PC-9 (cell line): ENCODE data around the gene KCTD2. TPM values are rescaled to one million over a fixed set of nuclear protein-coding genes. Genes with fewer than 3 reads are reported as not detected.

ENCODE experiments used
- BruUV-seq: library from RNA; stranded (reverse); fragments of 400-500 nt; replicated peaks from 2 replicates; lab custom pipeline; 2021; lab: Mats Ljungman, UMichigan
- CTCF ChIA-PET: fragments of 300-600 bp; sonication (Branson Sonifier 250); formaldehyde crosslinking; loops from one replicate; lab custom pipeline; 2022; ENCODE audit warnings: antibody characterized with exemption; lab: Charles Lee
- POLR2A ChIA-PET: fragments of 300-600 bp; sonication (Branson Sonifier 250); formaldehyde crosslinking; loops from one replicate; lab custom pipeline; 2022; ENCODE audit warnings: antibody characterized with exemption; ENCODE audit not compliant: unreplicated experiment; lab: Charles Lee
- DNase-seq, 2 experiments: peaks; one replicate each; pipeline versions ENCODE4 v3.0.0 to v3.0.0-alpha.2; 2015 to 2022; ENCODE audit warnings: mixed read lengths in 1 of 2
- H2AFZ ChIP-seq: fragments of 200-600 bp; sonication (generic); 2 replicates; pipeline ENCODE4 v1.8.1; 2017; ENCODE audit warnings: antibody characterized with exemption
- H3F3A ChIP-seq: fragments of 200-600 bp; sonication (generic); 2 replicates; pipeline ENCODE4 v1.8.1; 2017; ENCODE audit warnings: antibody characterized with exemption, mild to moderate bottlenecking, low read depth; ENCODE audit not compliant: insufficient read depth
- H3K27ac ChIP-seq: fragments of 200-600 bp; sonication (generic); 2 replicates; pipeline ENCODE4 v1.6.1; 2016; ENCODE audit warnings: mixed run types
- H3K27me3 ChIP-seq: fragments of 200-600 bp; sonication (generic); 2 replicates; pipeline ENCODE4 v1.6.1; 2016; ENCODE audit warnings: low read depth, mixed run types; ENCODE audit not compliant: insufficient read depth
- H3K36me3 ChIP-seq: fragments of 200-600 bp; sonication (generic); 2 replicates; pipeline ENCODE4 v1.6.1; 2016; ENCODE audit warnings: low read depth, mixed run types
- H3K4me1 ChIP-seq: fragments of 200-600 bp; sonication (generic); replicated peaks from 2 replicates; pipeline ENCODE4 v1.6.1; 2016; ENCODE audit warnings: mixed run types; ENCODE audit not compliant: insufficient read depth
- H3K4me2 ChIP-seq: fragments of 200-600 bp; sonication (generic); 2 replicates; pipeline ENCODE4 v1.6.1; 2017; ENCODE audit warnings: mixed run types
- H3K4me3 ChIP-seq: fragments of 200-600 bp; sonication (generic); 2 replicates; pipeline ENCODE4 v1.6.1; 2016; ENCODE audit warnings: mixed run types
- H3K79me2 ChIP-seq: fragments of 200-600 bp; sonication (generic); 2 replicates; pipeline ENCODE4 v1.6.1; 2017; ENCODE audit warnings: low read depth, mixed run types
- H3K9me2 ChIP-seq: fragments of 200-600 bp; sonication (generic); 2 replicates; pipeline ENCODE4 v1.8.1; 2017; ENCODE audit warnings: mild to moderate bottlenecking; ENCODE audit not compliant: insufficient read depth
- H3K9me3 ChIP-seq: fragments of 200-600 bp; sonication (generic); 2 replicates; pipeline ENCODE4 v1.8.1; 2016; ENCODE audit warnings: low read depth; ENCODE audit not compliant: insufficient read depth
- H4K20me1 ChIP-seq: fragments of 200-600 bp; sonication (generic); 2 replicates; pipeline ENCODE4 v1.8.1; 2017; ENCODE audit not compliant: insufficient read depth
- EZH2 ChIP-seq: fragments of 200-600 bp; sonication (generic); IDR thresholded peaks from 2 replicates; pipeline ENCODE4 v1.8.0; 2017; ENCODE audit warnings: antibody characterized with exemption, low read depth
- intact Hi-C: fragments of 100-400 bp; cut with micrococcal nuclease; formaldehyde crosslinking; loops from one replicate; pipeline ENCODE4 v1.10.0; 2022; ENCODE audit not compliant: unreplicated experiment
- total RNA-seq: library from RNA; stranded (reverse); gene quantifications from 2 replicates; pipeline ENCODE4 v1.2.3, GENCODE V29; 2021
- TF ChIP-seq, protein P1 (sequence below): fragments of 200-600 bp; sonication (generic); conservative IDR thresholded peaks from 2 replicates; pipeline ENCODE4 v1.6.1; 2017; ENCODE audit warnings: mixed run types, antibody characterized with exemption, mild to moderate bottlenecking, moderate library complexity

The KCTD2 gene
- total RNA-seq, 1 experiment from 2014 or later, result 18.6 TPM

DNA sequence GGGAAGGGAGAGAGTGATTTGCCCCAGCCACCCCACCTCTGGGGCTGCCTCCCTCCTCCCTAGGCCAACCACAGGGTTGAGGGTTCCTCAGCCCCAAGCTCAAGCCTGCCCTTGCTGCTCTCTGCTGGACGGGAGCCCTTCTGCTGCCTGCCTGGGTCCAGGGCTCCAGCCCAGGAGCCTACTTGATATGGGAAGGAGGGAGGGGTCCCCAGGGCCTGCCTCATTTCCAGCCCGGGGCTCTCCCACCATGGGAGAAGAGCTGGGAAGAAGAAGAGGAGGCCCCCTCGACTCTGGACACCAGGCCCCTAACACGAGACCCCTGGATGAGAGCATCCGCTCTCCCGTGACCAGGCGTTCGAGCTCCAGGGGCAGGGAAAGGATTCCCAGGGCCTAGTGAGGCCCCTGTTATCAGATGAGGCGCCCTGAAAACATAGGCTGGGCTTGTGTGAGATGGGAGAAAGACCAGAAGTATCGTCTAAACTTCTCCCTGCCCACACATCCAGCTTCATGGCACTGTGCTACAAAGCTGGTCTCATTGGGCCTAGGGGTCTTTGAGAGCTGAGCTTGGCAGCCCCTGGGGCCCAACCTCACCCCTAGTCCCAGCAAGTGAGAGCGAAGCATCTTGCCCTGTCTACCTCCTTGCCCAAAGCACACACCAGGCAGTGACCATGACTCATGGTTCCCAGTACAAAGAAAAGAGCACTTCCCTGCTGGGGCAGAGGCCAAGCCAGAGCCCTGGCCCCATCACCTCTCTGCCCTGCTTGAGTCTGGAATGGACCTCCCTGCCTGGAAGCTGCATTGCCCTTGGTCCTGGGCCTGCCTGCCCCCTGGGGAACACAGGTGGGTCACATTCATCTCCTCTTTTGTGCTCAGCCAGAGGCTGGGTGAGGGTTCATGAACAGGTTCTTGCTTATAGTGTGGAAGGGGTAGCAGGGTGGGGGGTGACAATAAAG is 41.7 kb downstream of the KCTD2 start:
- Histone ChIP-seq H3K9me3 (no peaks in the 10 kb centered on the region), H3K27me3 (no peaks in the 10 kb centered on the region), H3K4me1 (peaks cover 84% of the 10 kb centered on the region), H4K20me1 (peaks cover 4% of the 10 kb centered on the region; the same call in 1 of the 2 replicates), H3K9me2 (no peaks in the 10 kb centered on the region), H3K79me2 (peaks cover 71% of the 10 kb centered on the region), H2AFZ (no peak overlapping the region; the same call in 1 of the 2 replicates), H3K27ac (peak overlapping the region; percentile 91), H3F3A (peaks cover 82% of the 10 kb centered on the region), H3K36me3 (no peaks in the 10 kb centered on the region), H3K4me3 (peak overlapping the region; percentile 93), H3K4me2 (peak overlapping the region; percentile 90)
- TF ChIP-seq, protein P1, sequence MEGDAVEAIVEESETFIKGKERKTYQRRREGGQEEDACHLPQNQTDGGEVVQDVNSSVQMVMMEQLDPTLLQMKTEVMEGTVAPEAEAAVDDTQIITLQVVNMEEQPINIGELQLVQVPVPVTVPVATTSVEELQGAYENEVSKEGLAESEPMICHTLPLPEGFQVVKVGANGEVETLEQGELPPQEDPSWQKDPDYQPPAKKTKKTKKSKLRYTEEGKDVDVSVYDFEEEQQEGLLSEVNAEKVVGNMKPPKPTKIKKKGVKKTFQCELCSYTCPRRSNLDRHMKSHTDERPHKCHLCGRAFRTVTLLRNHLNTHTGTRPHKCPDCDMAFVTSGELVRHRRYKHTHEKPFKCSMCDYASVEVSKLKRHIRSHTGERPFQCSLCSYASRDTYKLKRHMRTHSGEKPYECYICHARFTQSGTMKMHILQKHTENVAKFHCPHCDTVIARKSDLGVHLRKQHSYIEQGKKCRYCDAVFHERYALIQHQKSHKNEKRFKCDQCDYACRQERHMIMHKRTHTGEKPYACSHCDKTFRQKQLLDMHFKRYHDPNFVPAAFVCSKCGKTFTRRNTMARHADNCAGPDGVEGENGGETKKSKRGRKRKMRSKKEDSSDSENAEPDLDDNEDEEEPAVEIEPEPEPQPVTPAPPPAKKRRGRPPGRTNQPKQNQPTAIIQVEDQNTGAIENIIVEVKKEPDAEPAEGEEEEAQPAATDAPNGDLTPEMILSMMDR, result no peak
- no peak for TF ChIP-seq EZH2
- ChIA-PET POLR2A (interaction anchor here (0.6 to 1.7 kb wide), 6 partner anchors 10 to 882 kb away, joined by 3 to 14 read pairs (median 8); partner anchors contain the start of gene FDXR), CTCF (interaction anchor here (0.5 to 1.2 kb wide), 5 partner anchors 17 to 428 kb away, joined by 3 to 8 read pairs (median 3); partner anchors contain the start of genes ARMC7 and TSEN54)
- TSS peak; percentile 55 for BruUV-seq
- peak; percentile 51 to 78 for DNase-seq
- intact Hi-C loops, result no loop called here

DNA sequence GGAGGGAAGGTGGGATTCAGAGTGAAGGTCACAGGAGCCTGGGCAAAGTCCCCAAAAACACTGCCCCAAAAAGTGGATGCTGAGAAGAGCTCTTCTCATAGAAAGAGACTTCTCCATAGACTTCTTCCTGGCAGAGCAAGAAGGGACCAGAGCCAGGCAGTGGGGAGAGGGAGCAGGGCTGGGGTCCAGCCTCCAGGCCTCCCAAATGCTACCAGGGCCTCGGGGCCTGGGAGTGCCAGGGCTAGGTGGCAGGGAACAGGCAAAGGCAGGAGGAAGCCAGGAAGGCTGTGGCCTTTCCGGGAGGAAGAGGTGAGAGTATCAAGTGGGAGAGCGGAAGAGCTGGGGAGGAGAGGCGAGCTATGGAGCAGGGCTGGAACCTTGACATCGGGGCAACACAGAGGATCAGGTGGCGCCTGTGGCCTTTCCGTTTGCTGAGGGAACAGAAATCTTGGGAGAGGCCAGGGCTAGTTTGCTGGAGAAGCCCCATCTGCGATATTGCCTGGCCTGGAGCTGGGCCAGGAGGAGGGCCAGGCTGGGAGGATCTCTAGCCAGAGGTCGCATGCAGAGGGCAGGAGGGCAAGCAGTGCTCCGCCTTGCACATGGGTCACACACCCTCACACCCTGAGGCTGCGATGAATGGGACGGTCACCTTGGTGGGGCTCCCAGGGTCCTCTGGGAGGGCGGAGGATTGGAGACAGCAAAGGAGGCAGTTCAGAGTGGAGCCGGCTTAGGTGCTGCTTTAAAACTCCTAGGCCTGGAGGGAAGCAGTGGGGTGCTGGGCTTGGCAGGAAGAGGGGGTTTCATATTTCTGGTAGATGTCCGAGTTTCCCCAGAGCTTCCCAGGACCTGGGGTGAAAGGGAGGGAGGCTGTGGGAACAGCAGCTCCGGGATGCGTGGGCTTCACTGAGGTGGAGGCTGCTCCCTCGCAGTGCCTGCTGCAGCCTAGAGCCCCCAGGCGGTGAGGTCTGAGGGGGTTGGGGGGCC is 44.1 kb downstream of the KCTD2 start:
- TF ChIP-seq, protein P1, result no peak
- TF ChIP-seq EZH2, result no peak
- intact Hi-C loops, result no loop called here
- Histone ChIP-seq H3K9me2 (no peaks in the 10 kb centered on the region), H3K9me3 (no peaks in the 10 kb centered on the region), H3K4me3 (peak overlapping the region; percentile 93), H3K4me2 (peak overlapping the region; percentile 90), H3K27ac (peak overlapping the region; percentile 89), H3K4me1 (peaks cover 81% of the 10 kb centered on the region), H2AFZ (no peak overlapping the region), H4K20me1 (peaks cover 4% of the 10 kb centered on the region; the same call in 1 of the 2 replicates), H3K27me3 (no peaks in the 10 kb centered on the region), H3K79me2 (peaks cover 86% of the 10 kb centered on the region), H3F3A (peaks cover 79% of the 10 kb centered on the region), H3K36me3 (no peaks in the 10 kb centered on the region)
- BruUV-seq, result no TSS peak
- peak; percentile 45 to 69 for DNase-seq
- CTCF ChIA-PET, result interaction anchor here (1.2 kb wide), 1 partner anchor 13 kb away, joined by 4 read pairs; no protein-coding TSS in a partner anchor
- POLR2A ChIA-PET, result interaction anchor here (0.5 to 0.8 kb wide), 4 partner anchors 80 to 333 kb away, joined by 3 to 12 read pairs (median 4); partner anchors contain the start of genes FDXR and HID1
